Neutrophil (primary cell): ENCODE results near the gene RUNX2.

ENCODE experiments used
- H3K27ac ChIP-seq: fragments of 200-600 bp; sonication (generic); 2 replicates; pipeline ENCODE4 v1.5.1; 2016; ENCODE audit warnings: mild to moderate bottlenecking, moderate library complexity
- H3K27me3 ChIP-seq: fragments of 200-600 bp; sonication (generic); 2 replicates; pipeline ENCODE4 v1.6.0; 2016; ENCODE audit warnings: mild to moderate bottlenecking
- H3K36me3 ChIP-seq: fragments of 200-600 bp; sonication (generic); 2 replicates; pipeline ENCODE4 v1.5.1; 2017
- H3K4me1 ChIP-seq, 2 experiments: fragments of 200-600 bp in 1 of 2; sonication (generic) in 1 of 2; 1 replicate in 1 of 2; 2 replicates in 1 of 2; pipeline versions ENCODE4 v1.5.1 to v1.6.1; 2013 to 2016; ENCODE audit warnings: low read depth in 1 of 2, low read length in 1 of 2, mild to moderate bottlenecking in 1 of 2, moderate library complexity in 1 of 2; ENCODE audit not compliant: control insufficient read depth in 1 of 2, insufficient read depth in 1 of 2
- H3K4me3 ChIP-seq, 2 experiments: fragments of 200-600 bp in 1 of 2; sonication (generic) in 1 of 2; 1 replicate in 1 of 2; 2 replicates in 1 of 2; pipeline ENCODE4 v1.5.1; 2013 to 2016; ENCODE audit warnings: low read depth in 1 of 2, low read length in 1 of 2, mild to moderate bottlenecking in 1 of 2, moderate library complexity in 1 of 2
- H3K9me3 ChIP-seq: fragments of 200-600 bp; sonication (generic); 2 replicates; pipeline ENCODE4 v1.5.1; 2016
- CTCF ChIP-seq: fragments of 200-600 bp; sonication (generic); IDR thresholded peaks from 2 replicates; pipeline ENCODE4 v1.5.1; 2016; ENCODE audit warnings: antibody characterized with exemption

Gene RUNX2

GRCh38 chr6:45608252-45608913 is 280.3 kb downstream of the RUNX2 start:
- Histone ChIP-seq H3K9me3 (peaks cover 4% of the 10 kb centered on the region), H3K4me1 (no peaks in the 10 kb centered on the region), H3K27me3 (no peaks in the 10 kb centered on the region), H3K27ac (no peak overlapping the region), H3K36me3 (no peaks in the 10 kb centered on the region), H3K4me3 (no peak overlapping the region)
- no peak for TF ChIP-seq CTCF

- H3K36me3 ChIP-seq = no peaks in the 10 kb centered on the region
- no peak for TF ChIP-seq CTCF
- H3K9me3 ChIP-seq = no peaks in the 10 kb centered on the region
- H3K27ac ChIP-seq = no peak overlapping the region
- H3K4me3 ChIP-seq = no peak overlapping the region
- no peaks in the 10 kb centered on the region for H3K4me1 ChIP-seq
- H3K27me3 ChIP-seq = no peaks in the 10 kb centered on the region
Measured at GRCh38 chr6:45609141-45609638, 281.1 kb downstream of the RUNX2 start.

- H3K27me3 ChIP-seq = no peaks in the 10 kb centered on the region
- TF ChIP-seq CTCF = no peak
- H3K9me3 ChIP-seq = no peaks in the 10 kb centered on the region
- no peaks in the 10 kb centered on the region for H3K4me1 ChIP-seq
- H3K4me3 ChIP-seq = no peak overlapping the region
- no peaks in the 10 kb centered on the region for H3K36me3 ChIP-seq
- no peak overlapping the region for H3K27ac ChIP-seq
Measured at GRCh38 chr6:45610374-45610773, 282.2 kb downstream of the RUNX2 start.

GRCh38 chr6:45610832-45611231 is 282.7 kb downstream of the RUNX2 start:
- no peaks in the 10 kb centered on the region for H3K9me3 ChIP-seq
- H3K4me1 ChIP-seq = no peaks in the 10 kb centered on the region
- no peaks in the 10 kb centered on the region for H3K27me3 ChIP-seq
- no peaks in the 10 kb centered on the region for H3K36me3 ChIP-seq
- TF ChIP-seq CTCF = no peak
- no peak overlapping the region for H3K4me3 ChIP-seq
- no peak overlapping the region for H3K27ac ChIP-seq

- H3K4me1 ChIP-seq = no peaks in the 10 kb centered on the region
- TF ChIP-seq CTCF = no peak
- no peaks in the 10 kb centered on the region for H3K36me3 ChIP-seq
- H3K27me3 ChIP-seq = no peaks in the 10 kb centered on the region
- H3K27ac ChIP-seq = no peak overlapping the region
- no peaks in the 10 kb centered on the region for H3K9me3 ChIP-seq
- no peak overlapping the region for H3K4me3 ChIP-seq
Measured at GRCh38 chr6:45611491-45611890, 283.4 kb downstream of the RUNX2 start.
